Skeletal muscle tissue (tissue), 4 donors: Measurements from ENCODE around the gene DSE. TPM values are rescaled to one million over a fixed set of nuclear protein-coding genes. Genes with fewer than 3 reads are reported as not detected.

Experiments used
- H3K27ac ChIP-seq: one replicate; pipeline ENCODE4 v1.7.0; 2013; ENCODE audit warnings: mild to moderate bottlenecking, low read depth, low read length, inconsistent platforms
- H3K27me3 ChIP-seq, 3 donors: one replicate each; pipeline ENCODE4 v1.7.0; 2013; ENCODE audit warnings: low read length in 3 of 3; ENCODE audit not compliant: control insufficient read depth in 3 of 3, insufficient read depth in 3 of 3
- H3K36me3 ChIP-seq, 3 donors: one replicate each; pipeline ENCODE4 v1.7.0; 2013; ENCODE audit warnings: low read length in 3 of 3; ENCODE audit not compliant: control insufficient read depth in 3 of 3, insufficient read depth in 3 of 3
- H3K4me1 ChIP-seq, 3 donors: one replicate each; pipeline ENCODE4 v1.7.0; 2013; ENCODE audit warnings: low read length in 3 of 3, mild to moderate bottlenecking in 3 of 3; ENCODE audit not compliant: control insufficient read depth in 3 of 3, insufficient read depth in 3 of 3
- H3K4me3 ChIP-seq, 3 donors: one replicate each; pipeline ENCODE4 v1.7.0; 2013; ENCODE audit warnings: low read length in 3 of 3
- H3K9ac ChIP-seq, 3 donors: one replicate each; pipeline ENCODE4 v1.7.0; 2013; ENCODE audit warnings: low read length in 3 of 3, mild to moderate bottlenecking in 3 of 3, moderate library complexity in 2 of 3, low read depth in 1 of 3
- H3K9me3 ChIP-seq, 3 donors: one replicate each; pipeline ENCODE4 v1.7.0; 2013; ENCODE audit warnings: low read length in 3 of 3; ENCODE audit not compliant: control insufficient read depth in 3 of 3
- total RNA-seq: library from RNA; depleted of rRNA; stranded (reverse); fragments of >200 nt; gene quantifications from one replicate; pipeline ENCODE4 v1.2.3, GENCODE V29; 2014
- donor health status: Osteomylitis.

Gene DSE
- total RNA-seq, 1 donor from 2014 or later: 26.1 TPM

DNA sequence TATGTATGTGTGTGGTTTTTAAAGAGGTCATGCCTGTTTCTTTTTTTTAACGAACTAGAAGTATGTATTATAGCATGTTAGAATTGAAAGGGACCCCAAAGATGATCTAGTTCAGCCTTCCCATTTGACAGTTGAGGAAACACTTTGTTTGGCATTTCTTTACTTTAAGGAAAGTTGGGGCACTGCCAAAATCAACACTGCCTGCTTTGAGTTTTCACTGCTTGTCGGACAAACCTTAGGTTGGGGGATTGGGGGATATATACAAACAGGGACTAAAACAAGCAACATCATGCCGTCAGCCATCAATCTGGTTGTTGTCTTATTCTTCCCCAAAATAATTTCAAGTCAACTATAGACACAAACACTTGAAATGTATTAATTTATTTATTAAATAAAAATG is 76.3 kb downstream of the DSE start:
- no peak overlapping the region for H3K27ac ChIP-seq
- H3K9ac ChIP-seq: no peak overlapping the region
- H3K9me3 ChIP-seq: no peaks in the 10 kb centered on the region
- H3K36me3 ChIP-seq: no peaks in the 10 kb centered on the region
- H3K4me1 ChIP-seq: no peaks in the 10 kb centered on the region
- no peaks in the 10 kb centered on the region for H3K27me3 ChIP-seq
- H3K4me3 ChIP-seq: no peak overlapping the region

DNA sequence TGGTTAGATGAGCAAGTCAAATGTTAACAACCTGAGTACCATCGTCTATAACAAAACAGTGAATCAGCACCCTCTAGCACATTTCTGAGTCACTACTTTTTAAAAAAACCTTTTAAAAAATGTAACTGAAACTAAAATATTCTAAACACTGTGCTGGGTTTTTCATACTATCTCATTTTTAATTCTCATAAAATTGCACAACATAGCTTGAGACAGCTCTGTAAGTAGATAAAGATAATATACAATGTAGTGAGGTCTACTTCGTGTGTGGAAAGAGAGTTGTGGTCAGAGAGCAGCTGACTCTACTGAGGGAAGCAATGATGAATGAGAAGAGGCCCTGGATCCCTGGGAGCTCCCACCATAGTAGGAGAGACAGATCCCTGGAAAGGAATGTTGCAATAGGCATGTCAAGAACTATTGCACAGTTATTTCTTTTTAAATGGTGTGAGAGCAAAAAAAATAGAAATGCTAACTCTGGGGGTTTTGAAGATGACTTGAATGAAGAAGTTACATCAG is 76.8 kb downstream of the DSE start:
- Histone ChIP-seq H3K4me3 (no peak overlapping the region), H3K9me3 (no peaks in the 10 kb centered on the region), H3K9ac (no peak overlapping the region), H3K4me1 (no peaks in the 10 kb centered on the region), H3K27ac (no peak overlapping the region), H3K27me3 (no peaks in the 10 kb centered on the region), H3K36me3 (no peaks in the 10 kb centered on the region)

DNA sequence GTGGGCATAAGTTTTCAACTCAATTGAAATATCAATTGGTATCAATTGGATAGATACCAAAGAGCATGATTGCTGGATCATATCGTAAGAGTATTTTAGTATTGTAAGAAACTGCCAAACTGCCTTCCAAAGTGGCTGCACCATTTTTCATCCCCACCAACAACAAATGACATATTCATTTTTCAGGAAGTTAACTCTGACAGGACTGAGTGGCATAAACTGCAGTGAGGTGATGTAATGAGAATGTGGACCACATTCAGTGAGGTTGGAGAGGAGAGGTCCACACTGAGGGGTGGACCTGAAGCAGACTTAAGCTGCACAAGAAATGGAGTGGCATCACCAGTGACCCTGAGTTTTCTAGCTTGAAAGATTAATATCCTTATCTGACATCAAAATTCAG is 78.8 kb downstream of the DSE start:
- Histone ChIP-seq H3K9me3 (no peaks in the 10 kb centered on the region), H3K9ac (no peak overlapping the region), H3K4me1 (no peaks in the 10 kb centered on the region), H3K36me3 (no peaks in the 10 kb centered on the region), H3K4me3 (no peak overlapping the region), H3K27me3 (no peaks in the 10 kb centered on the region), H3K27ac (no peak overlapping the region)

DNA sequence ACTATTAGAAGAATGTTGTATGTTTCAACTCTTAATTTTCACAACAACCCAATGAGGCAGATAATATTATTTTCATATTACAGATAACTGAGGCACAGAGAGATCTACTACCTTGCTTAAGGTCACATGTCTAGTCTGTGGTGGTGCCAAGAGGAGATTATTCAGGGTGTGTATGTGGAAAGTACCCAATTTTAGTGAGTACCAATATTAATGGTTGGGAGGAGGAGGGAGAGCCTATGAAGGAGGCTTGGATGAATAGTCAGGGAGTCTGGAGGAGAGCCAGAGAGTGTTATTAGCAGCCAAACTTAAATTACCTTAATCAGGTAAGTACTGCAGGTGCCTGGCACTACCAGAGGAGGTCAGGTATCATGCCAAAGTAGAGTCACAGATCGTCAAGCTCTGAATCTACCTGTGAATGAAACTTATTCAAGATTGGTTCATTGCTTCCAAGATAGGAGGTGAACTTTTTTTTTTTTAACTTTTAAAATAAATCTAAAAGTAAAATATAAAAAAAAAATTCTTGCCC is 79.5 kb downstream of the DSE start:
- H3K27me3 ChIP-seq: no peaks in the 10 kb centered on the region
- no peaks in the 10 kb centered on the region for H3K36me3 ChIP-seq
- H3K27ac ChIP-seq: no peak overlapping the region
- H3K9me3 ChIP-seq: no peaks in the 10 kb centered on the region
- no peak overlapping the region for H3K4me3 ChIP-seq
- H3K9ac ChIP-seq: no peak overlapping the region
- H3K4me1 ChIP-seq: no peaks in the 10 kb centered on the region

DNA sequence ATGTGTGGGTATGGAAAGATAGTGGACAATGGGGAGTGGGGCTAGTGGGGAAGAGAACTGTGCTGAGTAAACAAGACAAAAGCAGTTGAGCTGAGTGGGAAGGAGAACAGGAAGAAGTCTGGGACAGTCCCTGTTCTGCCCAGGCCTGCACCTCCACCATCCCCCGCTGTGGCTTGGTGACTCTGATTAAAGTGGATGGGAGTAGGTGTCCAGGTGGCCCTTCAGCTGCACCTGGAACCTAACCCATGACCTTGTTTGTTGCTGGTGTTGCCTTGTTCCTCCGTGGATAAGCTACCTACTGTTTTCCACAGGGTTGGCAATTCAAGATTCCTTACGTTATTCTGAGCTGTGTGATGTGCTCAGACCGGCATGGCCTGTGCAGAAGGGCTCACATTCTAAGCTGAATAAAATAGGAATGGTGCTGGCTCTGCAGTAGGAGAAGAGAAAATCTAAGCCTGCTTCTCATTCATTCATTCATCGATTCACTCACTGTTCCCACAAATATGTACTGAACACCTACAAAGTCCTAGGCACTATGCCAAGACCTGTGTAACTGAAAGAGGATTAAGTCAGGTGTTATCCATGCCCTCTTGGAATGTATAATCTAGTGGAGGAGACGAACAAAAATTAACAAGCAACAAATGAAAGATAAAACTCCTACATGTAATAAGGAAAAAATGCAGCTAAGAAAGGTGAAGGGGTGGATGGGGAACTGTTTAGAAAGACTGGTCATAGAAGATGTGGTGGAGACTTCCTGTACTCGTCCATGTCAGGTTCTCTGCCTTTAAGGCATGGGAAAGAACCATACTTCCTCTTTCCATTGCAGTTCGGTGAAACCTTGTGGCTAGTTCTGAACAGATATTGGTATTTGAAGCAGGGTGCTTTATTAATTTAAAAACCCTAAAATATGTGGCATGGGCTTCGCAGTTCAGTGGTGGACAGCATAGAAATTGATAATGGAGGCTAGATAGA is 80.3 kb downstream of the DSE start:
- H3K27ac ChIP-seq: no peak overlapping the region
- no peaks in the 10 kb centered on the region for H3K4me1 ChIP-seq

DNA sequence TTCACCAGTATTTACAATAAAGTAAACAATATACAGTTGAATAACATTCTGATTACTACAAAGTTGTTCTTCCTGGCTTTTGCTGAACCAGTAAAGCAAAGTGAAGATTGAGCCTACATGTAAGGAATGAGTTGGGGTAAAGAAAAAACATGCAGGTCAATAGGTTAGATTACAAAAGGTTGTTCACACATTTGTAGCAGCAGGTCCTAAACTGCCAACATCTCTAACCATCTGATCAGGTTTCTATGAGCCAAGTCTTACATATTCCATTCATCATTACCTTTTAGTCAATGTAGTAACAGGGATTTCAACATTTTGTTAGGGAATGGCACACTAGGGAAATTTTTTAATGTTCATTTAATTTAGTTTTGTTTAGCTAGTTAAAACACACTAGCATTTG is 81.2 kb downstream of the DSE start:
- Histone ChIP-seq H3K36me3 (no peaks in the 10 kb centered on the region), H3K4me3 (no peak overlapping the region), H3K9me3 (no peaks in the 10 kb centered on the region), H3K27me3 (no peaks in the 10 kb centered on the region), H3K9ac (no peak overlapping the region), H3K27ac (no peak overlapping the region), H3K4me1 (no peaks in the 10 kb centered on the region)

More for the DNA sequence above, 80.3 kb downstream of the DSE start:
- Histone ChIP-seq H3K9me3 (no peaks in the 10 kb centered on the region), H3K27me3 (no peaks in the 10 kb centered on the region), H3K4me3 (no peak overlapping the region), H3K9ac (no peak overlapping the region), H3K36me3 (no peaks in the 10 kb centered on the region)

DNA sequence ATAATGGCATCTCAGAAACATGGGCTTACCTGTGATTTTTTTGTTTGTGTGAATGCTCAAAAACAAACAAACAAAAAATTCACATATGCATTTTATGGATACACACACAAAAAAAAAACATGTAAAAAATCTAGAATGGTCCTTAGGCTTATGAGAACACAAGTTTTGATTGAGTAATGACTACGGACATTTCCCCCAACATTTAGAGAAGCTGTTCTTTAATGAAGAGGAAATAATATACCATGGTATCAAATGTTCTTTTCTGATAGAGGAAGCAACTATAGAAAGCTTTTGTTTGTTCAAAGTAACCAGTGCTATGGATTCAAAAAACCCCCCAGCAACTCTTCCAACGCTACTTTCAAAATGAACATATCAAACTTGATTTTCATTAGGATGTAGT is 81.8 kb downstream of the DSE start:
- no peak overlapping the region for H3K27ac ChIP-seq

DNA sequence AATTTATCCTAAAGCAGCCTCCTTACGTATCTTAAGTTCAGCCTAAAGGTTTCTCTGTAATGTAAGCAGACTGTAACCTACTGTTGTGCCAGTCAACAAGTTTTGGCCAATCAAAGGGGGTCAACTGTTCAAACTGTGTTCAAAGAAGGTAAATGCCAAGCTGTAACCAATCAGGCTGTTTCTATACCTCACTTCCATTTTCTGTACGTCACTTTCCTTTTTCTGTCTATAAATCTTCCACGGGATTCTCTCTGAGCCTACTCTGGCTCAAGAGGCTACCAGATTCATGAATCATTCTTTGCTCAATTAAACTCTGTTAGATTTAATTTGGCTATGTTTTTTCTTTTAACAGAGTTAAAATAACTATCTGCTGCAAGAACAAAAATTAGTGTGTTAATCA is 85.4 kb downstream of the DSE start:
- no peak overlapping the region for H3K27ac ChIP-seq

More for the DNA sequence above, 81.8 kb downstream of the DSE start:
- H3K9me3 ChIP-seq: no peaks in the 10 kb centered on the region
- no peaks in the 10 kb centered on the region for H3K27me3 ChIP-seq
- H3K4me1 ChIP-seq: no peaks in the 10 kb centered on the region
- H3K36me3 ChIP-seq: no peaks in the 10 kb centered on the region
- H3K4me3 ChIP-seq: no peak overlapping the region
- H3K9ac ChIP-seq: no peak overlapping the region

DNA sequence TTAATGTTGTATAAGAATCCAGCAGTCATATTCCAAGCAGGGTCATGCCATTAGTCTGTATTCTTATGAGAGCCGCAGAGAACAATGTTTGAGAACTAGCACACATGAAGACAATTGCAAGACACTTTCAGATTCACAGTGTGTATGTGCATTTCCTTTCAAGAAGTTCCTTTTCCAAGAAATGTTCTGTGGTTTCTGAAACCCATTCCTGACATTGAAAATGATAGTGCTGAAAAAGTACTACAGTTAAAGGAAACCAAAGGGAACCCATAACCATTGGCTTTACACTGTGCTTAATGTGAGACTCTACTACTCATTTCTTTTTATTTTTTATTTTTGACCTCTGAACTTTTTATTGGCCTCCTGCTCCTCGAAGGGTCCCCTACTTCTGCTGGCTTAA is 86.2 kb downstream of the DSE start:
- no peak overlapping the region for H3K27ac ChIP-seq
- H3K4me3 ChIP-seq: no peak overlapping the region
- H3K27me3 ChIP-seq: no peaks in the 10 kb centered on the region
- H3K9ac ChIP-seq: no peak overlapping the region
- no peaks in the 10 kb centered on the region for H3K36me3 ChIP-seq
- peaks cover 4 to 5% (median 5%) of the 10 kb centered on the region in 3 donors for H3K4me1 ChIP-seq
- no peaks in the 10 kb centered on the region for H3K9me3 ChIP-seq

More for the DNA sequence above, 85.4 kb downstream of the DSE start:
- Histone ChIP-seq H3K27me3 (no peaks in the 10 kb centered on the region), H3K9ac (no peak overlapping the region), H3K4me3 (no peak overlapping the region), H3K9me3 (no peaks in the 10 kb centered on the region), H3K36me3 (no peaks in the 10 kb centered on the region), H3K4me1 (no peaks in the 10 kb centered on the region)

DNA sequence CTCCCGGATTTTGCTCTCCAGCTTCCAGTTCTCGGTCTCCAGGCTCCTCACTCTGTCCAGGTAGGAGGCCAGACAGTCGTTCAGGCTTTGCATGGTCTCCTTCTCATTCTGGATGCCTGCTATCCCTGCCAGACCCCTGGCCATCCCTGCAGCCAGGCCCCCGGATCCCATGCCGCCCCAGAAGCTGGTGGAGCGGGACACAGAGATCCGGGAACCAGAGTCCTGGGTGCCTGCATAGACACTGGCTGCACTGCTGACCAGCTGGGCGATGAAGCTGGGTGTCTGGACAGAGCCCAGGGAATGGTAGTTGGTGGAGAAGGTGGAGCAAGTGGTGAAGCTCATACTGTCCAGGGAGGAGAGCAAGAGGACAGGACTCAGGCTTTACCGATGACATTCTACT is 87.5 kb downstream of the DSE start:
- Histone ChIP-seq H3K4me1 (peaks cover 10 to 11% (median 10%) of the 10 kb centered on the region in 3 donors), H3K4me3 (no peak overlapping the region), H3K36me3 (no peaks in the 10 kb centered on the region), H3K27me3 (no peaks in the 10 kb centered on the region), H3K9ac (no peak overlapping the region), H3K9me3 (no peaks in the 10 kb centered on the region), H3K27ac (no peak overlapping the region)
